Astrocyte (in vitro differentiated cells and primary cell): ENCODE measurements around the gene PRRC2C.

Experiments
- CTCF ChIP-seq: IDR thresholded peaks from 2 replicates; pipeline ENCODE4 v1.5.1; 2011; ENCODE audit warnings: low read depth, mild to moderate bottlenecking, inconsistent platforms, low read length, moderate library complexity; ENCODE audit not compliant: insufficient read depth
- EZH2 ChIP-seq: IDR thresholded peaks from 2 replicates; pipeline ENCODE4 v1.6.1; 2012; ENCODE audit warnings: mild to moderate bottlenecking, low read length, inconsistent platforms; ENCODE audit not compliant: insufficient read depth

- no peak for TF ChIP-seq CTCF
- TF ChIP-seq EZH2, result no peak
Observed at GRCh38 chr1:171457412-171457811, 27.9 kb upstream of the PRRC2C start.
